GM12878 (cell line): ENCODE data around the gene ZNF827. TPM values are rescaled to one million over a fixed set of nuclear protein-coding genes. Genes with fewer than 3 reads are reported as not detected.

ENCODE experiments used
- ATAC-seq: fragments of 200-7000 bp; cut with Tn5 transposase; 3 replicates; pipeline ENCODE4 v1.9.1; 2020; ENCODE audit warnings: mild to moderate bottlenecking, moderate library complexity
- BruUV-seq: library from RNA; stranded (reverse); fragments of 400-500 nt; replicated peaks from 2 replicates; lab custom pipeline; 2021; lab: Mats Ljungman, UMichigan
- CTCF ChIA-PET: fragments of 300-600 bp; sonication (Branson Sonifier 250); formaldehyde crosslinking; extraction: SDS; loops from one replicate; lab custom pipeline; 2021; ENCODE audit warnings: inconsistent platforms; lab: Yijun Ruan, JAX
- POLR2A ChIA-PET: fragments of 350-600 bp; formaldehyde crosslinking; extraction: SDS; loops from one replicate; lab custom pipeline; 2021; ENCODE audit warnings: inconsistent platforms; lab: Charles Lee
- RAD21 ChIA-PET: fragments of 300-600 bp; sonication (Branson Sonifier 250); formaldehyde crosslinking; loops from one replicate; lab custom pipeline; 2023; ENCODE audit warnings: antibody characterized with exemption; ENCODE audit not compliant: unreplicated experiment; lab: Charles Lee
- SMC1A ChIA-PET: fragments of 300-600 bp; sonication (Branson Sonifier 250); formaldehyde crosslinking; loops from one replicate; lab custom pipeline; 2023; ENCODE audit not compliant: unreplicated experiment, uncharacterized antibody; lab: Charles Lee
- DNase-seq: peaks from one replicate; pipeline ENCODE4 v3.0.0-alpha.2; 2011; ENCODE audit warnings: low read depth, low spot score
- FAIRE-seq: peaks from 3 replicates; lab custom pipeline; 2011; peaks lifted over from hg19 to GRCh38; lab: Jason Lieb, UNC
- H2AFZ ChIP-seq: 2 replicates; pipeline ENCODE4 v1.6.0; 2011; ENCODE audit warnings: low read depth, low read length, control low read depth; ENCODE audit not compliant: control insufficient read depth
- H3K27ac ChIP-seq: 2 replicates; pipeline ENCODE4 v1.5.1; 2011; ENCODE audit warnings: control low read depth; ENCODE audit not compliant: control insufficient read depth, insufficient read depth
- H3K27me3 ChIP-seq, 2 experiments: replicated peaks in 1 of 2; 2 replicates each; pipeline versions ENCODE4 v1.6.0 to v1.6.1; 2011; ENCODE audit warnings: low read length in 1 of 2; ENCODE audit not compliant: control insufficient read depth in 2 of 2, insufficient read depth in 2 of 2
- H3K36me3 ChIP-seq, 2 experiments: 2 replicates each; pipeline ENCODE4 v1.5.1; 2011; ENCODE audit warnings: low read length in 1 of 2; ENCODE audit not compliant: control insufficient read depth in 2 of 2, insufficient read depth in 2 of 2
- H3K4me1 ChIP-seq: 2 replicates; pipeline ENCODE4 v1.6.1; 2011; ENCODE audit warnings: mild to moderate bottlenecking, low read length, moderate library complexity, mixed read lengths; ENCODE audit not compliant: control insufficient read depth, insufficient read depth
- H3K4me2 ChIP-seq: 2 replicates; pipeline ENCODE4 v1.6.0; 2011; ENCODE audit warnings: control low read depth; ENCODE audit not compliant: control insufficient read depth, insufficient read depth
- H3K4me3 ChIP-seq: fragments of 200-600 bp; sonication (generic); 2 replicates; pipeline ENCODE4 v1.5.1; 2016
- H3K79me2 ChIP-seq: 2 replicates; pipeline ENCODE4 v1.6.0; 2011; ENCODE audit warnings: low read length; ENCODE audit not compliant: control insufficient read depth, insufficient read depth
- H3K9ac ChIP-seq: 2 replicates; pipeline ENCODE4 v1.8.0; 2011; ENCODE audit warnings: low read length, control low read depth, mixed read lengths; ENCODE audit not compliant: control insufficient read depth, insufficient read depth
- H3K9me3 ChIP-seq: replicated peaks from 3 replicates; pipeline ENCODE4 v1.5.1; 2011; ENCODE audit warnings: mild to moderate bottlenecking, low read length; ENCODE audit not compliant: control insufficient read depth, insufficient read depth
- H4K20me1 ChIP-seq: 2 replicates; pipeline ENCODE4 v1.6.0; 2011; ENCODE audit not compliant: control insufficient read depth, insufficient read depth
- ATF7 ChIP-seq: fragments of 450-650 bp; IDR thresholded peaks from 2 replicates; pipeline ENCODE4 v1.6.1; 2016; ENCODE audit warnings: low read depth, mild to moderate bottlenecking
- BMI1 ChIP-seq: fragments of 450-650 bp; IDR thresholded peaks from 2 replicates; pipeline ENCODE4 v1.6.1; 2016; ENCODE audit warnings: mild to moderate bottlenecking, moderate library complexity, borderline replicate concordance
- CBX5 ChIP-seq: sonication (generic); IDR thresholded peaks from 2 replicates; pipeline ENCODE4 v1.6.1; 2016; ENCODE audit warnings: low read depth, moderate library complexity, mild to moderate bottlenecking, inconsistent platforms
- LARP7 ChIP-seq: fragments of 450-650 bp; IDR thresholded peaks from 2 replicates; pipeline ENCODE4 v1.6.1; 2017; ENCODE audit warnings: mild to moderate bottlenecking
- MEF2B ChIP-seq: fragments of 450-650 bp; IDR thresholded peaks from 2 replicates; pipeline ENCODE4 v1.6.1; 2018; ENCODE audit warnings: mild to moderate bottlenecking, moderate library complexity; ENCODE audit not compliant: partially characterized antibody, poor library complexity, severe bottlenecking
- MLLT1 ChIP-seq: fragments of 450-650 bp; IDR thresholded peaks from 2 replicates; pipeline ENCODE4 v1.6.1; 2016; ENCODE audit warnings: mild to moderate bottlenecking
- PAX5 ChIP-seq: IDR thresholded peaks from 2 replicates; pipeline ENCODE4 v1.6.1; 2011; ENCODE audit warnings: low read depth, low read length, borderline replicate concordance
- PBX3 ChIP-seq: IDR thresholded peaks from 2 replicates; pipeline ENCODE4 v1.6.1; 2011; ENCODE audit warnings: mild to moderate bottlenecking, low read depth, low read length, moderate library complexity; ENCODE audit not compliant: insufficient replicate concordance
- POU2F2 ChIP-seq: IDR thresholded peaks from 3 replicates; pipeline ENCODE4 v1.6.1; 2011; ENCODE audit warnings: low read depth, mild to moderate bottlenecking, low read length, borderline replicate concordance
- REST ChIP-seq: IDR thresholded peaks from 2 replicates; pipeline ENCODE4 v1.6.1; 2012; ENCODE audit warnings: mild to moderate bottlenecking, low read depth, low read length
- SP1 ChIP-seq: IDR thresholded peaks from one replicate; pipeline ENCODE4 v1.6.1; 2011; ENCODE audit warnings: low read depth, low read length
- TCF12 ChIP-seq: IDR thresholded peaks from 2 replicates; pipeline ENCODE4 v1.6.1; 2011; ENCODE audit warnings: low read depth, mild to moderate bottlenecking, low read length
- TCF7 ChIP-seq: IDR thresholded peaks from 2 replicates; pipeline ENCODE4 v1.6.1; 2014; ENCODE audit warnings: antibody characterized with exemption, borderline replicate concordance
- WRNIP1 ChIP-seq: IDR thresholded peaks from 2 replicates; pipeline ENCODE4 v1.6.1; 2011; ENCODE audit warnings: low read depth, low read length, improper control_type of control experiment, borderline replicate concordance
- ZBED1 ChIP-seq: IDR thresholded peaks from 2 replicates; pipeline ENCODE4 v1.6.1; 2016; ENCODE audit warnings: borderline replicate concordance
- ZNF217 ChIP-seq: fragments of 450-650 bp; IDR thresholded peaks from 2 replicates; pipeline ENCODE4 v1.6.1; 2017; ENCODE audit warnings: antibody characterized with exemption, mild to moderate bottlenecking
- ZNF384 ChIP-seq: IDR thresholded peaks from 2 replicates; pipeline ENCODE4 v1.6.1; 2012; ENCODE audit warnings: low read depth, mild to moderate bottlenecking, low read length, improper control_type of control experiment, borderline replicate concordance
- WGBS: methylation state at CpG from one replicate; pipeline ENCODE4 v1.1.6; 2016; ENCODE audit warnings: low lambda C conversion rate; ENCODE audit not compliant: insufficient replicate concordance, insufficient coverage; ENCODE audit errors: missing lambda C conversion rate; 5-methylcytosine and 5-hydroxymethylcytosine counted together
- in situ Hi-C: fragments of 300-500 bp; cut with MboI; formaldehyde crosslinking; loops from 9 replicates; pipeline ENCODE4 v1.14.3; 2018; ENCODE audit warnings: mixed read lengths
- intact Hi-C: fragments of 100-400 bp; cut with micrococcal nuclease; formaldehyde crosslinking; loops from one replicate; pipeline ENCODE4 v1.14.2; 2022; ENCODE audit not compliant: unreplicated experiment
- polyA plus RNA-seq, 11 experiments: library from polyadenylated mRNA; depleted of rRNA in 4 of 11; unstranded in 6 of 11; stranded (reverse) in 5 of 11; fragments of >200 nt; fragmentation: Nextera tagmentation in 4 of 11; fragmentation: Illumina TruSeq in 1 of 11; extraction: Ambion mirVana in 4 of 11; extraction: Trizol in 1 of 11; gene quantifications; 1 replicate in 1 of 11; 2 replicates in 10 of 11; pipeline versions ENCODE4 v1.2.1 to v1.2.3, GENCODE V29; 2011 to 2016; ENCODE audit warnings: inconsistent platforms in 2 of 11, missing spikeins in 2 of 11, low read depth in 1 of 11
- total RNA-seq, 4 experiments: library from RNA; depleted of rRNA in 3 of 4; stranded (reverse); fragments of >200 nt in 3 of 4; fragmentation: Illumina TruSeq in 1 of 4; extraction: Trizol in 1 of 4; gene quantifications; 2 replicates each; pipeline versions ENCODE4 v1.2.1 to v1.2.3, GENCODE V29; 2013 to 2021

ZNF827 gene
- total and polyA plus RNA-seq, 10 of the 15 experiments (the other 5 are each of a cell fraction or from before 2014, with no cell fraction given) = 3.8 to 31.5 (median 13.6) TPM

GRCh38 chr4:145829629-145830395 is 108.8 kb downstream of the ZNF827 start:
- no peak for DNase-seq
- Histone ChIP-seq H3K4me3 (no peak overlapping the region), H3K9ac (peak overlapping the region; percentile 57), H3K27me3 (no peaks in the 10 kb centered on the region), H3K9me3 (no peaks in the 10 kb centered on the region), H2AFZ (no peak overlapping the region), H3K4me2 (peak overlapping the region; percentile 76), H3K36me3 (peaks cover 1 to 15% of the 10 kb centered on the region in 2 experiments; a peak in 3 of 4 replicates), H4K20me1 (no peaks in the 10 kb centered on the region), H3K79me2 (peaks cover 5% of the 10 kb centered on the region), H3K27ac (peak overlapping the region; percentile 77), H3K4me1 (peaks cover 30% of the 10 kb centered on the region)
- peak; percentile 80 for ATAC-seq
- RAD21 ChIA-PET = interaction anchor here (0.7 to 2.4 kb wide), 11 partner anchors 9 to 211 kb away, joined by 3 to 23 read pairs (median 3); partner anchors contain the start of gene ZNF827
- SMC1A ChIA-PET = interaction anchor here (0.7 to 3.5 kb wide), 18 partner anchors 9 to 213 kb away, joined by 3 to 19 read pairs (median 3); partner anchors contain the start of gene MMAA
- FAIRE-seq = peak; percentile 41
- BruUV-seq = no TSS peak
- CTCF ChIA-PET = interaction anchor here (1.4 to 1.5 kb wide), 2 partner anchors 15 to 22 kb away, joined by 4 to 7 read pairs; no protein-coding TSS in a partner anchor
- WGBS = 0% methylated on average over 5 of the region's 5 CpGs
- in situ Hi-C loops = no loop called here
- intact Hi-C loops = loop anchor here (1.0 to 2.0 kb wide), 3 partner anchors 22 to 443 kb away; no protein-coding TSS in a partner anchor
- POLR2A ChIA-PET = interaction anchor here (0.6 to 2.2 kb wide), 6 partner anchors 10 to 206 kb away, joined by 3 to 7 read pairs (median 3); no protein-coding TSS in a partner anchor
- TF ChIP-seq LARP7 (no peak), POU2F2 (no peak), ZNF384 (no peak), BMI1 (no peak), WRNIP1 (no peak), CBX5 (0 out of 2 replicates have a peak, but pooled peaks have one; percentile 45), PBX3 (no peak), TCF12 (peak; percentile 67; the same call in 1 of the 2 replicates), ZBED1 (peak; percentile 73), SP1 (peak; percentile 47), ATF7 (peak; percentile 18; the same call in 1 of the 2 replicates), PAX5 (peak; percentile 64; the same call in 1 of the 2 replicates), REST (no peak), TCF7 (peak; percentile 6; the same call in 1 of the 2 replicates), MLLT1 (0 out of 2 replicates have a peak, but pooled peaks have one; percentile 35), ZNF217 (no peak), MEF2B (peak; percentile 64)
